PC-3 (cell line): ENCODE results near the gene BHLHE23.

ENCODE experiments used
- EZH2 ChIP-seq: fragments of 300-600 bp; sonication (generic); IDR thresholded peaks from one replicate; pipeline ENCODE4 v1.6.1; 2017; ENCODE audit warnings: antibody characterized with exemption, mild to moderate bottlenecking, low read length; ENCODE audit not compliant: unreplicated experiment
- EZH2phosphoT487 ChIP-seq: fragments of 300-600 bp; sonication (generic); IDR thresholded peaks from 2 replicates; pipeline ENCODE4 v1.6.1; 2018; ENCODE audit warnings: mild to moderate bottlenecking, antibody characterized with exemption, low read length, borderline replicate concordance
- TF ChIP-seq, protein P1 (sequence below): fragments of 300-600 bp; sonication (generic); conservative IDR thresholded peaks from 2 replicates; pipeline ENCODE4 v1.5.1; 2017; ENCODE audit warnings: antibody characterized with exemption, low read depth, mild to moderate bottlenecking, low read length

DNA sequence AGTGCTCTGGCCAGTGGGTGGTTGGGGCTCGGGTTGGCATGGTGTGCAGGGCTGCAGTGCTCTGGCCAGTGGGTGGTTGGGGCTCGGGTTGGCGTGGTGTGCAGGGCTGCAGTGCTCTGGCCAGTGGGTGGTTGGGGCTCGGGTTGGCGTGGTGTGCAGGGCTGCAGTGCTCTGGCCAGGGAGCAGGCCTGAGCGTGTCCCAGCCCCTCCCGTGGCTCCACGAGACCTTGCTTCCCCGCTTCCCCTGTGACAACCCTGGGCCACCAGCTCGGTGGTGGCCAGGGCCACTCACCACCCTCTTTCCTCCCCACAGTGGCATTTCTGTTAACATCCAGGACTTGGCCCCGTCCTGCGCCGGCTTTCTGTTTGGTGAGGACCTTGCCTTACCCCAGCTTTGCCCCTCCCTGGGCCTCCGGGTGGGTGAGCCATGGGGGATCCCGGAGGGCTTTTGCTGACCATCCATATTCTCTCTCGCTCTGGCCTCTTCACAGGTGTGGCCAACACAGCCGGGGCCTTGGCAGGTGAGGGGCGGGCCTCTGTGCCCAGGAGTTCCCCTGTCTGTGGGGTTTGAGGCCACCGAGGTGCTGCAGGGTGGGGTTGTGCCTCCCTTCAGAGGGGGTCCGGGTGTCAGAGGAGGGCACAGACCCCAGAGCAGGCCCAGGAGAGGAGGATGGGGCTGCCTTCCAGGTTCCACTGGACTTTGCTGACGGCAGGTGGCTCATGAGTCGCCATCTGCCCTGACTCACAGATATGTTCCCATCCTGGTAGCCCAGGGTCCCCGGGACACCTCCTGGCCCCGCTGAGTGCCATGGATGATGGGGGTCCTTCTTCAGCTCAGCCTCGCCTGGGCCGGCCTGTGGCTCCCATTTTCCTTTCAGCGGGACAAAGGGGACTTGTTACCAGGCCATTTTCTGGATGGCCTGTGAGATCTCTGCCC, 40.3 kb downstream of the BHLHE23 start:
- TF ChIP-seq, protein P1, sequence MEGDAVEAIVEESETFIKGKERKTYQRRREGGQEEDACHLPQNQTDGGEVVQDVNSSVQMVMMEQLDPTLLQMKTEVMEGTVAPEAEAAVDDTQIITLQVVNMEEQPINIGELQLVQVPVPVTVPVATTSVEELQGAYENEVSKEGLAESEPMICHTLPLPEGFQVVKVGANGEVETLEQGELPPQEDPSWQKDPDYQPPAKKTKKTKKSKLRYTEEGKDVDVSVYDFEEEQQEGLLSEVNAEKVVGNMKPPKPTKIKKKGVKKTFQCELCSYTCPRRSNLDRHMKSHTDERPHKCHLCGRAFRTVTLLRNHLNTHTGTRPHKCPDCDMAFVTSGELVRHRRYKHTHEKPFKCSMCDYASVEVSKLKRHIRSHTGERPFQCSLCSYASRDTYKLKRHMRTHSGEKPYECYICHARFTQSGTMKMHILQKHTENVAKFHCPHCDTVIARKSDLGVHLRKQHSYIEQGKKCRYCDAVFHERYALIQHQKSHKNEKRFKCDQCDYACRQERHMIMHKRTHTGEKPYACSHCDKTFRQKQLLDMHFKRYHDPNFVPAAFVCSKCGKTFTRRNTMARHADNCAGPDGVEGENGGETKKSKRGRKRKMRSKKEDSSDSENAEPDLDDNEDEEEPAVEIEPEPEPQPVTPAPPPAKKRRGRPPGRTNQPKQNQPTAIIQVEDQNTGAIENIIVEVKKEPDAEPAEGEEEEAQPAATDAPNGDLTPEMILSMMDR, result no peak
- TF ChIP-seq EZH2 (no peak), EZH2phosphoT487 (no peak)
